ENCODE results near the gene ACOT6.

ACOT6 gene

GRCh38 chr14:73602994-73603393, 9.3 kb upstream of the ACOT6 start:
- Histone ChIP-seq H3K4me3 (ENCODE audit: low read depth, low read length) (no peak overlapping the region), H3K27me3 (ENCODE audit: control insufficient read depth, insufficient read depth, low read length) (no peaks in the 10 kb centered on the region), H3K27ac (ENCODE audit: low read depth, low read length) (no peak overlapping the region), H3K36me3 (ENCODE audit: control insufficient read depth, insufficient read depth, low read length) (no peaks in the 10 kb centered on the region), H3K9ac (ENCODE audit: low read depth, low read length) (no peak overlapping the region), H3K9me3 (ENCODE audit: control insufficient read depth, insufficient read depth, low read length) (no peaks in the 10 kb centered on the region), H3K4me1 (ENCODE audit: control insufficient read depth, insufficient read depth, low read length) (no peaks in the 10 kb centered on the region)

- Histone ChIP-seq H3K4me3 (ENCODE audit: low read depth, low read length) (no peak overlapping the region), H3K4me1 (ENCODE audit: control insufficient read depth, insufficient read depth, low read length) (no peaks in the 10 kb centered on the region), H3K9me3 (ENCODE audit: control insufficient read depth, insufficient read depth, low read length) (no peaks in the 10 kb centered on the region), H3K36me3 (ENCODE audit: control insufficient read depth, insufficient read depth, low read length) (no peaks in the 10 kb centered on the region), H3K9ac (ENCODE audit: low read depth, low read length) (no peak overlapping the region), H3K27me3 (ENCODE audit: control insufficient read depth, insufficient read depth, low read length) (no peaks in the 10 kb centered on the region), H3K27ac (ENCODE audit: low read depth, low read length) (no peak overlapping the region)
Observed at GRCh38 chr14:73606271-73606670, 6.0 kb upstream of the ACOT6 start.

- Histone ChIP-seq H3K36me3 (ENCODE audit: control insufficient read depth, insufficient read depth, low read length) (no peaks in the 10 kb centered on the region), H3K27ac (ENCODE audit: low read depth, low read length) (no peak overlapping the region), H3K9ac (ENCODE audit: low read depth, low read length) (no peak overlapping the region), H3K4me1 (ENCODE audit: control insufficient read depth, insufficient read depth, low read length) (no peaks in the 10 kb centered on the region), H3K4me3 (ENCODE audit: low read depth, low read length) (no peak overlapping the region), H3K9me3 (ENCODE audit: control insufficient read depth, insufficient read depth, low read length) (no peaks in the 10 kb centered on the region), H3K27me3 (ENCODE audit: control insufficient read depth, insufficient read depth, low read length) (no peaks in the 10 kb centered on the region)
Observed at GRCh38 chr14:73607241-73607640, 5.1 kb upstream of the ACOT6 start.

- Histone ChIP-seq H3K4me1 (ENCODE audit: control insufficient read depth, insufficient read depth, low read length) (no peaks in the 10 kb centered on the region), H3K27me3 (ENCODE audit: control insufficient read depth, insufficient read depth, low read length) (peaks cover 13% of the 10 kb centered on the region), H3K27ac (ENCODE audit: low read depth, low read length) (no peak overlapping the region), H3K4me3 (ENCODE audit: low read depth, low read length) (no peak overlapping the region), H3K36me3 (ENCODE audit: control insufficient read depth, insufficient read depth, low read length) (no peaks in the 10 kb centered on the region), H3K9me3 (ENCODE audit: control insufficient read depth, insufficient read depth, low read length) (no peaks in the 10 kb centered on the region), H3K9ac (ENCODE audit: low read depth, low read length) (no peak overlapping the region)
Observed at GRCh38 chr14:73610687-73611086, 1.6 kb upstream of the ACOT6 start.

- no peak overlapping the region for H3K27ac ChIP-seq (ENCODE audit: low read depth, low read length)
- H3K9ac ChIP-seq (ENCODE audit: low read depth, low read length): peak overlapping the region; percentile 31; the same call in 1 of the 2 replicates
- H3K36me3 ChIP-seq (ENCODE audit: control insufficient read depth, insufficient read depth, low read length): no peaks in the 10 kb centered on the region
Observed at GRCh38 chr14:73613046-73613383, 698 bp downstream of the ACOT6 start.

GRCh38 chr14:73613419-73613963, 1.2 kb downstream of the ACOT6 start:
- no peak overlapping the region for H3K9ac ChIP-seq (ENCODE audit: low read depth, low read length)

More at GRCh38 chr14:73613046-73613383, 698 bp downstream of the ACOT6 start:
- peaks cover 6% of the 10 kb centered on the region for H3K4me1 ChIP-seq (ENCODE audit: control insufficient read depth, insufficient read depth, low read length)
- H3K9me3 ChIP-seq (ENCODE audit: control insufficient read depth, insufficient read depth, low read length): no peaks in the 10 kb centered on the region
- H3K4me3 ChIP-seq (ENCODE audit: low read depth, low read length): peak overlapping the region; percentile 71
- H3K27me3 ChIP-seq (ENCODE audit: control insufficient read depth, insufficient read depth, low read length): peaks cover 13% of the 10 kb centered on the region

GRCh38 chr14:73616831-73617230, 4.5 kb downstream of the ACOT6 start:
- H3K4me1 ChIP-seq (ENCODE audit: control insufficient read depth, insufficient read depth, low read length): peaks cover 6% of the 10 kb centered on the region
- no peaks in the 10 kb centered on the region for H3K36me3 ChIP-seq (ENCODE audit: control insufficient read depth, insufficient read depth, low read length)
- peaks cover 13% of the 10 kb centered on the region for H3K27me3 ChIP-seq (ENCODE audit: control insufficient read depth, insufficient read depth, low read length)
- H3K27ac ChIP-seq (ENCODE audit: low read depth, low read length): no peak overlapping the region
- no peak overlapping the region for H3K4me3 ChIP-seq (ENCODE audit: low read depth, low read length)
- no peak overlapping the region for H3K9ac ChIP-seq (ENCODE audit: low read depth, low read length)
- no peaks in the 10 kb centered on the region for H3K9me3 ChIP-seq (ENCODE audit: control insufficient read depth, insufficient read depth, low read length)

More at GRCh38 chr14:73613419-73613963, 1.2 kb downstream of the ACOT6 start:
- Histone ChIP-seq H3K36me3 (ENCODE audit: control insufficient read depth, insufficient read depth, low read length) (no peaks in the 10 kb centered on the region), H3K4me1 (ENCODE audit: control insufficient read depth, insufficient read depth, low read length) (peaks cover 6% of the 10 kb centered on the region), H3K27ac (ENCODE audit: low read depth, low read length) (no peak overlapping the region), H3K9me3 (ENCODE audit: control insufficient read depth, insufficient read depth, low read length) (no peaks in the 10 kb centered on the region), H3K27me3 (ENCODE audit: control insufficient read depth, insufficient read depth, low read length) (peaks cover 13% of the 10 kb centered on the region), H3K4me3 (ENCODE audit: low read depth, low read length) (no peak overlapping the region)

- no peaks in the 10 kb centered on the region for H3K36me3 ChIP-seq (ENCODE audit: control insufficient read depth, insufficient read depth, low read length)
- no peaks in the 10 kb centered on the region for H3K9me3 ChIP-seq (ENCODE audit: control insufficient read depth, insufficient read depth, low read length)
- H3K27ac ChIP-seq (ENCODE audit: low read depth, low read length): no peak overlapping the region
- no peaks in the 10 kb centered on the region; the same call in 1 of the 2 replicates for H3K27me3 ChIP-seq (ENCODE audit: control insufficient read depth, insufficient read depth, low read length)
- H3K9ac ChIP-seq (ENCODE audit: low read depth, low read length): no peak overlapping the region
- H3K4me3 ChIP-seq (ENCODE audit: low read depth, low read length): no peak overlapping the region
- H3K4me1 ChIP-seq (ENCODE audit: control insufficient read depth, insufficient read depth, low read length): peaks cover 6% of the 10 kb centered on the region
Observed at GRCh38 chr14:73619524-73619923, 7.2 kb downstream of the ACOT6 start.

GRCh38 chr14:73620268-73620667, 8.0 kb downstream of the ACOT6 start:
- H3K4me1 ChIP-seq (ENCODE audit: control insufficient read depth, insufficient read depth, low read length): peaks cover 6% of the 10 kb centered on the region
- no peak overlapping the region for H3K9ac ChIP-seq (ENCODE audit: low read depth, low read length)
- H3K9me3 ChIP-seq (ENCODE audit: control insufficient read depth, insufficient read depth, low read length): no peaks in the 10 kb centered on the region
- no peak overlapping the region for H3K27ac ChIP-seq (ENCODE audit: low read depth, low read length)
- H3K27me3 ChIP-seq (ENCODE audit: control insufficient read depth, insufficient read depth, low read length): no peaks in the 10 kb centered on the region; the same call in 1 of the 2 replicates
- H3K36me3 ChIP-seq (ENCODE audit: control insufficient read depth, insufficient read depth, low read length): no peaks in the 10 kb centered on the region
- H3K4me3 ChIP-seq (ENCODE audit: low read depth, low read length): no peak overlapping the region

- Histone ChIP-seq H3K4me3 (ENCODE audit: low read depth, low read length) (no peak overlapping the region), H3K9me3 (ENCODE audit: control insufficient read depth, insufficient read depth, low read length) (no peaks in the 10 kb centered on the region), H3K9ac (ENCODE audit: low read depth, low read length) (no peak overlapping the region), H3K4me1 (ENCODE audit: control insufficient read depth, insufficient read depth, low read length) (no peaks in the 10 kb centered on the region), H3K36me3 (ENCODE audit: control insufficient read depth, insufficient read depth, low read length) (no peaks in the 10 kb centered on the region), H3K27me3 (ENCODE audit: control insufficient read depth, insufficient read depth, low read length) (no peaks in the 10 kb centered on the region), H3K27ac (ENCODE audit: low read depth, low read length) (peak overlapping the region; percentile 28)
Observed at GRCh38 chr14:73623504-73624054, 11.3 kb downstream of the ACOT6 start.

- no peaks in the 10 kb centered on the region for H3K4me1 ChIP-seq (ENCODE audit: control insufficient read depth, insufficient read depth, low read length)
- H3K9ac ChIP-seq (ENCODE audit: low read depth, low read length): no peak overlapping the region
- no peak overlapping the region for H3K4me3 ChIP-seq (ENCODE audit: low read depth, low read length)
- no peaks in the 10 kb centered on the region for H3K27me3 ChIP-seq (ENCODE audit: control insufficient read depth, insufficient read depth, low read length)
- no peak overlapping the region for H3K27ac ChIP-seq (ENCODE audit: low read depth, low read length)
- no peaks in the 10 kb centered on the region for H3K36me3 ChIP-seq (ENCODE audit: control insufficient read depth, insufficient read depth, low read length)
- H3K9me3 ChIP-seq (ENCODE audit: control insufficient read depth, insufficient read depth, low read length): no peaks in the 10 kb centered on the region
Observed at GRCh38 chr14:73625706-73626105, 13.4 kb downstream of the ACOT6 start.

Data from HUES48 (cell line).